GM12891 (cell line): ENCODE measurements around the gene NBEAL1.
"Not testable (repeated sequence)": the region's sequence is repeated elsewhere in the genome, so short reads cannot be mapped to it uniquely, and the experiment has no call there.

Source experiments
- DNase-seq: peaks from one replicate; pipeline ENCODE4 v3.0.0; 2011; ENCODE audit warnings: low spot score; ENCODE audit not compliant: insufficient read length
- FAIRE-seq: peaks from 2 replicates; lab custom pipeline; 2011; peaks lifted over from hg19 to GRCh38; lab: Jason Lieb, UNC
- PAX5 ChIP-seq: IDR thresholded peaks from 2 replicates; pipeline ENCODE4 v1.6.1; 2011; ENCODE audit warnings: low read length, moderate library complexity, mild to moderate bottlenecking; ENCODE audit not compliant: insufficient read depth, severe bottlenecking
- POLR2A ChIP-seq: IDR thresholded peaks from 2 replicates; pipeline ENCODE4 v1.6.1; 2011; ENCODE audit warnings: low read depth, low read length, control low read depth
- POLR2AphosphoS5 ChIP-seq: IDR thresholded peaks from 2 replicates; pipeline ENCODE4 v1.6.1; 2011; ENCODE audit warnings: low read depth, low read length, control low read depth
- POU2F2 ChIP-seq: IDR thresholded peaks from 2 replicates; pipeline ENCODE4 v1.6.1; 2011; ENCODE audit warnings: low read depth, mild to moderate bottlenecking, control low read depth, low read length, moderate library complexity
- SPI1 ChIP-seq: IDR thresholded peaks from 2 replicates; pipeline ENCODE4 v1.6.1; 2011; ENCODE audit warnings: low read depth, low read length, control low read depth
- TAF1 ChIP-seq: IDR thresholded peaks from 2 replicates; pipeline ENCODE4 v1.6.1; 2011; ENCODE audit warnings: low read depth, low read length, control low read depth

The NBEAL1 gene

GRCh38 chr2:203061346-203061745 is 46.7 kb downstream of the NBEAL1 start:
- FAIRE-seq (no peak), DNase-seq (no peak)
- TF ChIP-seq SPI1 (no peak), POU2F2 (no peak), PAX5 (no peak), TAF1 (no peak), POLR2AphosphoS5 (no peak)

DNA sequence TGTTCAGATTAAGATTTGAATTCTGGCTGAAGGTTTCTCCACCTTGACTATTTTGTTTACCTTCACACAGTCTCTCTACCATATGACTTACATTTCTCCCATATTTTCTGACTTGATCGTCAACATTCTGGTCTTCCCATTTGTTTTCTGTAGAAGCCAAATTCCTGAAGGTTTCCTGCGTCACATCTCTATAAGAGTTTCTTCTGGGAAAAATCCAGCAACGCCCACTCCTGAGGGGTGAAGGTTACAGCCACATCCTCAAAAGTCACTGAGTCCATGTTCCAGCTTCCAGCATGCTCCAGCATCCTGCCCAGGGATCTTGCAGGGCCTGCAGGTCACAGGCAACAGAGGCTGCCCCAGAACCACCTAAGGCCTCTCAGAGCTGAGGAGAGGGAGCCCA is 47.5 kb downstream of the NBEAL1 start:
- no peak for DNase-seq
- TF ChIP-seq PAX5 (no peak), TAF1 (no peak), SPI1 (no peak), POU2F2 (no peak), POLR2AphosphoS5 (no peak), POLR2A (no peak)
- FAIRE-seq: no peak

- not testable (repeated sequence) for FAIRE-seq, DNase-seq
Observed at GRCh38 chr2:203066519-203067091, 51.9 kb downstream of the NBEAL1 start.

DNA sequence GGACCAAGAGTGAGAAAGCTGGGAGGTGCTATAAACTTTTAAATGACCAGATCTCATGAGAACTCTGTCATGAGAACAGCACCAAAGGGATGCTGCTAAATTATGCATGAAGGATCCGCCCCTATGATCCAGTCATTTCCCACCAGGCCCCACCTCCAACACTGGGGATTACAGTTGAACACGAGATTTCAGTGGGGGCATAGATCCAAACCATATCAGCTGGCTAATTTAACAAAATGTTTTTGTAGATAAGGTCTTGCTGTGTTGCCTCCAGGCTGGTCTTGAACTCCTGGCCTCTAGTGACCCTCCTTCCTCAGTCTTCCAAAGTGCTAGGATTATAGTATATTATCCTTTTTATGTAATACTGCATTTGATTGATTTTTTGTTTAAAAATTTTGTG is 56.0 kb downstream of the NBEAL1 start:
- no peak for DNase-seq
- FAIRE-seq: no peak
- no peak for TF ChIP-seq POLR2A
- no peak for TF ChIP-seq TAF1
- no peak for TF ChIP-seq POU2F2
- no peak for TF ChIP-seq PAX5
- TF ChIP-seq POLR2AphosphoS5: no peak
- TF ChIP-seq SPI1: no peak

DNA sequence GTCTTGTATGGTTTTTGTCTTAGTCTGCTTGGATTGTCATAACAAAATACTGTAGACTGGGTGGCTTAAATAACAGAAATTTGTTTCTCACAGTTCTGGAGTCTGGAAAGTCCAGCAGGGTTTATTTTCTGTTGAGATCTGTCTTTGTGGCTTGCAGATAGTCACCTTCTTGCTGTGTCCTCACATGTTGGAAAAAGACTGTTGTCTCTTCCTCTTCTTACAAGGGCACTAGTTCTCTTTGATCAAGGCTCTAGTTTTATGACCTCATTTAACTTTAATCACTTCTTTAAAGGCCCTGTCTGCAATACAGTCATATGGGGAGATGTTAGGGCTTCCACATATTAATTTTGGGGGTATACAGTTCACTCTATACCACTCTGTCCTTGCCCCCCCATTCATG is 56.5 kb downstream of the NBEAL1 start:
- peak; percentile 35 for FAIRE-seq
- DNase-seq: no peak
- TF ChIP-seq SPI1 (no peak), PAX5 (no peak), TAF1 (no peak)

GRCh38 chr2:203072371-203072770 is 57.7 kb downstream of the NBEAL1 start:
- no peak for DNase-seq
- FAIRE-seq: no peak
- no peak for TF ChIP-seq POLR2AphosphoS5

DNA sequence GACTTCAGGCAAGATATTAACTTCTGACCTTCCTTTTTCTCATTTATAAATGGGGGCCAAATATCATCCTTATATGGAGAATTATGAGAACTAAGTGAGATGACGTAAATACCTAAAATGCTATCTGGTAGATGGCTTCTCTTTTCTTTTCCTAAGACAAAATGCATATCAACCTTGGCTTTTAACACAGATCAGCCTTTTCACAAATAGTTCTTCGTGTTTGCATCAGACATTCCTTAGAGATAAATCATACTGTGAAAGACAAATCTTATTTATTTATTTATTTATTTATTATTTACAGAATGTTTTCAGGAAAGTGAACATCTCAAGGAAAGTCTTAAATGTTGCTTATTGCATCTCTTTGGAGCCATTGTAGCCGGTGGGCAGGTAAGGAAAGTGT is 62.8 kb downstream of the NBEAL1 start:
- DNase-seq: no peak
- no peak for TF ChIP-seq POLR2A
- TF ChIP-seq SPI1: no peak
- no peak for TF ChIP-seq TAF1
- no peak for TF ChIP-seq POU2F2
- no peak for FAIRE-seq

- TF ChIP-seq TAF1 (no peak), POLR2AphosphoS5 (no peak), PAX5 (no peak), POLR2A (no peak), SPI1 (no peak), POU2F2 (no peak)
- DNase-seq (no peak), FAIRE-seq (no peak)
Observed at GRCh38 chr2:203080447-203081045, 65.9 kb downstream of the NBEAL1 start.

GRCh38 chr2:203083328-203083727 is 68.7 kb downstream of the NBEAL1 start:
- TF ChIP-seq SPI1 (no peak), PAX5 (no peak), TAF1 (no peak), POLR2AphosphoS5 (no peak), POLR2A (no peak), POU2F2 (no peak)
- DNase-seq (no peak), FAIRE-seq (no peak)

DNA sequence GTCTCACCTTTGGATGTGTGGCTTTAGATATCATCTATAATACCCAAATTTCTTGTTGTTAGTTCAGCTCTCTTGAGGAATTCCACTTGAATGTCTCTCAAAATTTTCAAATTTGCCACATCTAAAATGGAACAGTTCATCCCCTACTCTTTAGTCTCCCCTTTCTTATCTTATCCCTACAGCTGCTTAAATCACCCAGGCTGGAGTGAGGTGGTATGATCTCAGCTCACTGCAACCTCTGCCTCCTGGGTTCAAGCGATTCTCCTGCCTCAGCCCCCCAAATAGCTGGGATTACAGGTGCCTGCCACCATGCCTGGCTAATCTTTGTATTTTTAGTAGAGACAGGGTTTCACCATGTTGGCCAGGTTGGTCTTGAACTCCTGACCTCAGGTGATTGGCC is 71.7 kb downstream of the NBEAL1 start:
- DNase-seq: not testable (repeated sequence)

GRCh38 chr2:203090721-203091120 is 76.0 kb downstream of the NBEAL1 start:
- FAIRE-seq, DNase-seq: not testable (repeated sequence)

More for the DNA sequence above, 71.7 kb downstream of the NBEAL1 start:
- FAIRE-seq: not testable (repeated sequence)
